Pancreas (tissue), 10 donors: ENCODE data around the gene CNPY4. TPM values are rescaled to one million over a fixed set of nuclear protein-coding genes. Genes with fewer than 3 reads are reported as not detected.

ENCODE experiments used
- ATAC-seq, 4 donors: fragments of 200-7000 bp; cut with Tn5 transposase; one replicate each; pipeline versions ENCODE4 v1.8.0 to v1.9.1; 2020; ENCODE audit warnings: mild to moderate bottlenecking in 4 of 4, moderate library complexity in 4 of 4
- DNase-seq, 6 donors: peaks; one replicate each; pipeline ENCODE4 v3.0.0-alpha.2; 2020
- FAIRE-seq: peaks from 2 replicates; lab custom pipeline; 2012; peaks lifted over from hg19 to GRCh38; lab: Jason Lieb, UNC
- H3K27ac ChIP-seq, 4 donors: fragments of 200-600 bp; sonication (generic); 1 replicate in 3 of 4; 2 replicates in 1 of 4; pipeline versions ENCODE4 v1.5.0 to v1.8.0; 2020
- H3K27me3 ChIP-seq, 4 donors: fragments of 200-600 bp; one replicate each; pipeline ENCODE4 v1.8.0; 2021
- H3K36me3 ChIP-seq, 3 donors: fragments of 200-600 bp; sonication (generic) in 1 of 3; one replicate each; pipeline versions ENCODE4 v1.5.0 to v1.8.0; 2020 to 2021
- H3K4me1 ChIP-seq, 3 donors: fragments of 200-600 bp; one replicate each; pipeline ENCODE4 v1.8.0; 2021
- H3K4me3 ChIP-seq, 4 donors: fragments of 200-600 bp; sonication (generic) in 2 of 4; one replicate each; pipeline versions ENCODE4 v1.5.0 to v1.8.0; 2020 to 2021
- H3K9me3 ChIP-seq, 4 donors: fragments of 200-600 bp; one replicate each; pipeline ENCODE4 v1.8.0; 2021
- CTCF ChIP-seq, 4 donors: fragments of 200-600 bp; sonication (generic) in 3 of 4; IDR thresholded peaks; one replicate each; pipeline versions ENCODE4 v1.5.0 to v1.8.0; 2021; ENCODE audit warnings: antibody characterized with exemption in 4 of 4
- WGBS, 2 donors: extraction: QIAGEN DNeasy Blood & Tissue Kit; methylation state at CpG; one replicate each; pipeline ENCODE4 v1.1.7; 2013; 5-methylcytosine and 5-hydroxymethylcytosine counted together
- intact Hi-C, 3 donors: fragments of 100-400 bp; cut with DNase I; formaldehyde crosslinking; loops; one replicate each; pipeline versions ENCODE4 v1.11.1 to v1.14.2; 2022
- polyA plus RNA-seq, 2 donors: library from polyadenylated mRNA; stranded (reverse); fragments of 200-250 nt; gene quantifications; one replicate each; pipeline ENCODE4 v1.2.3, GENCODE V29; 2013
- total RNA-seq, 6 donors: library from RNA; stranded (reverse); fragmentation: NEBNext Ultra II Directional in 4 of 6; extraction: Animal tissue kit (Norgen Biotek cat#: 25700) in 4 of 6; gene quantifications; one replicate each; pipeline versions ENCODE4 v1.2.1 to v1.2.4, GENCODE V29; 2021 to 2023
- donor health status: healthy with polysubstance abuse.
- donor health status: DM: no; HTN: no; CAD: no; lungs with moderate emphysema.
- donor health status: DM: no; HTN: no; CAD: no.
- donor health status: control.
- donor health status: control.
- donor health status: Bipolar disorder and iron deficiency.
- donor health status: DM: yes; HTN: yes; CAD: no.
- donor health status: DM: no; HTN: no; CAD: no.
- donor health status: DM: no; HTN: no; CAD: no.
- donor health status: DM: yes; HTN: yes; CAD: no.

CNPY4 gene
- total and polyA plus RNA-seq, 8 donors: 1.8 to 10.8 (median 3.8) TPM

- intact Hi-C loops: no loop called here
- 1 to 5% methylated on average over 11 of the region's 11 CpGs for WGBS, 2 donors
- Histone ChIP-seq H3K27ac (no peak overlapping the region), H3K9me3 (no peaks in the 10 kb centered on the region), H3K4me1 (peaks cover 0 to 10% (median 0%) of the 10 kb centered on the region in 3 donors), H3K4me3 (peak overlapping the region in 2 of 4 donors; percentile 7 to 41), H3K36me3 (no peaks in the 10 kb centered on the region), H3K27me3 (no peaks in the 10 kb centered on the region)
- peak in 3 of 4 donors; percentile 27 to 53 (median 28) for ATAC-seq
- TF ChIP-seq CTCF (IDR thresholded peaks at IDR 0.05): no peak
- DNase-seq: peak in 1 of 6 donors; percentile 48
- no peak for FAIRE-seq
Observed at GRCh38 chr7:100167912-100168323, 48.5 kb downstream of the CNPY4 start.

- no peak for TF ChIP-seq CTCF (IDR thresholded peaks at IDR 0.05)
- WGBS, 2 donors: 81 to 86% methylated on average over 11 of the region's 11 CpGs
- FAIRE-seq: no peak
Observed at GRCh38 chr7:100169147-100169850, 49.9 kb downstream of the CNPY4 start.

GRCh38 chr7:100170101-100170897 lies 50.9 kb downstream of the CNPY4 start:
- H3K36me3 ChIP-seq: no peaks in the 10 kb centered on the region
- no peak for FAIRE-seq
- intact Hi-C loops: no loop called here
- no peak overlapping the region for H3K27ac ChIP-seq
- no peak for TF ChIP-seq CTCF (IDR thresholded peaks at IDR 0.05)
- peaks cover 0 to 10% (median 0%) of the 10 kb centered on the region in 3 donors for H3K4me1 ChIP-seq
- 74 to 78% methylated on average over 11 of the region's 11 CpGs for WGBS, 2 donors
- no peak for ATAC-seq
- H3K27me3 ChIP-seq: no peaks in the 10 kb centered on the region
- H3K9me3 ChIP-seq: no peaks in the 10 kb centered on the region
- no peak overlapping the region for H3K4me3 ChIP-seq
- peak in 1 of 6 donors; percentile 43 for DNase-seq

More at GRCh38 chr7:100169147-100169850, 49.9 kb downstream of the CNPY4 start:
- peak in 1 of 6 donors; percentile 29 for DNase-seq
- no peak overlapping the region for H3K4me3 ChIP-seq
- peaks cover 0 to 10% (median 0%) of the 10 kb centered on the region in 3 donors for H3K4me1 ChIP-seq
- ATAC-seq: no peak
- intact Hi-C loops: no loop called here
- no peaks in the 10 kb centered on the region for H3K9me3 ChIP-seq
- no peak overlapping the region for H3K27ac ChIP-seq
- no peaks in the 10 kb centered on the region for H3K27me3 ChIP-seq
- H3K36me3 ChIP-seq: no peaks in the 10 kb centered on the region

- peak overlapping the region; percentile 8 to 47 (median 24) for H3K4me3 ChIP-seq
- WGBS, 2 donors: 4% methylated on average over 33 to 61 of the region's 61 CpGs
Observed at GRCh38 chr7:100171087-100171681, 51.8 kb downstream of the CNPY4 start.

More at GRCh38 chr7:100171087-100171681, 51.8 kb downstream of the CNPY4 start:
- Histone ChIP-seq H3K27ac (no peak overlapping the region), H3K4me1 (peaks cover 0 to 10% (median 0%) of the 10 kb centered on the region in 3 donors), H3K36me3 (no peaks in the 10 kb centered on the region), H3K9me3 (no peaks in the 10 kb centered on the region), H3K27me3 (no peaks in the 10 kb centered on the region)
- FAIRE-seq: no peak
- TF ChIP-seq CTCF (IDR thresholded peaks at IDR 0.05): no peak
- DNase-seq: peak in 3 of 6 donors; percentile 36 to 67 (median 66)
- ATAC-seq: peak in 3 of 4 donors; percentile 29 to 50 (median 45)
- intact Hi-C loops: no loop called here
